GM18511 (cell line): ENCODE results near the gene TTC23.
A peak's percentile ranks its signal among the peaks of the same experiment; 100 is the strongest.

Experiments
- ATAC-seq: cut with Tn5 transposase; IDR thresholded peaks from one replicate; pipeline ENCODE4 v1.9.1; 2021; ENCODE audit warnings: mild to moderate bottlenecking, moderate library complexity; ENCODE audit not compliant: unreplicated experiment

TTC23 gene, protein sequence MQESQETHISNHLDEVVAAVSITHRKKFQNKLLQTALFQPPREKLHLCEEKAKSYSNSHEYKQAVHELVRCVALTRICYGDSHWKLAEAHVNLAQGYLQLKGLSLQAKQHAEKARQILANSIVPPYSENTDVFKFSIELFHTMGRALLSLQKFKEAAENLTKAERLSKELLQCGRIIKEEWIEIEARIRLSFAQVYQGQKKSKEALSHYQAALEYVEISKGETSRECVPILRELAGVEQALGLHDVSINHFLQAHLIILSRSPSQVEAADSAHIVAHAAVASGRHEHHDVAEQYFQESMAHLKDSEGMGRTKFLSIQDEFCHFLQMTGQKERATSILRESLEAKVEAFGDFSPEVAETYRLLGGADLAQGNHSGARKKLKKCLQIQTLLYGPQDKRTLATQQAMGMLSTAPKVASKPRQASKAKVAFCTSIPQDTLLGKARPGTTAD

DNA sequence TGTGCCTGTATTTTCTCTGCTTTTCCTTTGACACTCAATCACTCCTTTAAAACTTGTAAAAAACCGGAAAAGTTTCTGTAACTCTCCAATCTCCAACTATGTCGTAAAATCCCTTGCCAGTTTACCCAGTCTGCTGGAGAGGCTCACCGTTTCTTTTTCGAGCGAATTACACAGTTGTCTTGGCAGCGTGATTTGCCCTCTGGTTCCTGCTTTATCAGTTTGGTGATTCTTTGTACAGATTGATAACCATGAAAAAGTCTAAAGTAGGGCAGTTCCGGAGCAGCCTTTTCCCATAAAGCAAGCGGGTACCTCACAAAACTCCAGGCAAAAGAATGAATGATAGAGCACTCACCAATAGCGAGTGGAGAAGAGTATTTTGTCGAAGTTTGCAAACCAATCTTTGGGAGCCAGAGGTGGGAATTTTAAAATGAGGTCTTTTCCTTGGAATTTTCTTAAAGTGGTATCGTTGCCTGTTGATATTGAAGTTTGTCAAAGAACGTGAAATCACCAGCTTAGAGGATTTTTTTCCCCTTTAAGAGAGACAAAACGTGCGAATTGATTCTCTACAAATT, at the start of gene TTC23:
Gene TTC23, minus strand, starts transcription at position 312 of the 572 bp plus-strand sequence. CDS start 20,869 bp downstream, outside the sequence.
- ATAC-seq, result no peak

DNA sequence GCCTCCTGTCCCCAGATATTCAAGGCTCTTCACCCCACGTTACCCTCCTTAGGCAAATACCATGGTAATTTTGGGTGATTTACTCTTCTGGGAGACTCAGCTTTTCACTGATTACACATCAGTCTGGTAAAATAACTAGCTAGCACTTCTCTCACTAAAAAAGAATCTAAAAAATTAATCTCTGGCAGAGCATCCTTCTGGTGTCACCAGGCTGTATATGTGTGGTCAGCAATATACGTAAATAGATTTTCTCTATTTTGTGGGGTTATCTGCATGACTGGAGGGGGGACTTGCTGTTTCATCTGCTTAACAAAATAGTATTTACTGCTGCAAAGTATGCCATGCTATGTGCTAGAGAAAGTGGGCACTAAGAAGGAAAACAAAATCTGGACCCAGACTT, 47.0 kb upstream of the TTC23 start:
- no peak for ATAC-seq

DNA sequence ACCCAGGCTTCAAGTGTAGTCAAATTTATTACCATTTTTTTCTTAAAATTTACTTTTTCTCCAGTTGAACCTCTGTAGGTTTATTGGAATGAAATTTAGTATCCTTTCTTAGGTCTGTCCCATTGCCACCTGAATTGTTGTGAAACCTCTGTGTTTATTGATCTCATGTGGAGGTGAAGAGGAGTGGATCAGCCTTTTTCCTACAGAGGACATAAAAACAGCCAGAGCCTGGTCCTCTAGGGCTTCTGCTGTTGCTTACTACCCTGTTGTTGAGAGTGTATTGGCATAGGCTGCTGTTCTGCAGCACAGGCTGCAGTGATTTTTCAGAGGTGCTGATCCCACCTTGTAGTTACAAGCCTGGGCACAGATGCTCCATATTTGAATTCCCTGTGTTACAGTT, 46.5 kb upstream of the TTC23 start:
- ATAC-seq, result no peak

DNA sequence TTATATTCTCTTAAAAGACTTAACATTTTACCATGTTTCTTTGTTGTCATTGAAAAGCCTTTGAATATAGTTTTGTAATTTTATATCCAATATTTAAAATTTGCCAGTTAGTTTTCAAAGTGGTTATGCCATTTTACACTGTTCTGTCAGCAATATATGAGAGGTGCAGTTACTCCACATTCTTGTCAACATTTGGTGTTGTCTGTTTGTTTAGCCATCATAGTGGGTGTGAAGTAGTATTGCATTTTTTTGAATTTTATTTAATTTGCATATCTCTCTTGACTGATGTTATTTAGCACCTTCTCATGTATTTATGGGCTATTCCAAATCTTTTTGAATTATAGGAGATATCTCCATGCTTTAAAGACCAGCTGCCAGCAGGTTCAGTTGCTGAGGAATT, 42.3 kb upstream of the TTC23 start:
- no peak for ATAC-seq

DNA sequence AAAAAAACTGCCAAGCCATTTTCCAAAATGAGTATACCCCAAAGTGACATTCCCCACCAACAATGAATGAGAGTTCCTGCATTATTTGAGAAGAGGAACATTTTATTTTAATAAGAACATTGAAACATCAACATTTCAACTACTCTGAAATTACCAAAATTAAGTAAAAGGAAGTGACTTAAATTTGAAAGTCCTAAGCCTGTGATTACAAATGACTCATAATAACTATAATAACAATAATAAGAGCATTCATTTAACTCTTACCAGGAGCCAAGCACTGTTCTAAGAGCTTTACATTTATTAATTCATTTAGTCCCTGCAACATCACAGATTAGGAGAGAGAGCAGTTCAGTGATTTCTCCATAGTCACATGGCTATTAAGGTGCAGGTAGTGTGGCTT, 34.3 kb upstream of the TTC23 start:
- ATAC-seq, result no peak

DNA sequence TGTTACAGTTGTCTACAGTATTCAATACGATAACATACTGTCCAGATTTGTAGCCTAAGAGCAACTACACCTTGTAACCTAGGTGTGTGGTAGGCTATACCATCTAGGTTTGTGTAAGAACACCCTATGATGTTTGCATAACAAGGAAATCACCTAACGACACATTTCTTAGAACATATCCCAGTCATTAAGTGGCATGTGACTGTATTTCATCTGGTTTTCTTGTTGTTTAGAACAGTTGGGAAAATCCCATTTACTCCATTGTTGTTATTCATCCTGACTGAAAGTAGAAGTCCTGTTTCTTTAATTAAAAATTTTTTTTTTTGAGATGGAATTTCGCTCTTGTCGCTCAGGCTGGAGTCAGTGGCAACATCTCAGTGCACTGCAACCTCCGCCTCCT, 33.2 kb upstream of the TTC23 start:
- no peak for ATAC-seq

DNA sequence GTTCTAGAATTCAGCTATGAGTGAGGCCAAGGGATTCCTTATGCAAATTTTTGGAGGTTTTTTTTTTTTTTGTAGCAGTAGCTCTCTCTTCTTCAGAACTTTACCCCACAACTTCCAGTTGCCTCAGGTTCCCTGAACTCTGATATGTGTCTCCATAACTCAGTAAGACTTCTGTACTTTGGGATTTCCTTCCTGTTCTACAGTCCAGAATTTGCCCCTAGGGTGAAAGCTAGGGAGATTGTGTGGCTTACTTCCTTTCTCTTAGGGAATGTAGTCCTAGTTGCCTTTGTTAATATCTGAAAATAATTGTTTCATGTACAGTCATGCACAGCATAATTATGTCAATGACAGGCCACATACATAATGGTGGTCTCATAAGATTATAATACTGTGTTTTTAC, 32.7 kb upstream of the TTC23 start:
- ATAC-seq, result no peak

DNA sequence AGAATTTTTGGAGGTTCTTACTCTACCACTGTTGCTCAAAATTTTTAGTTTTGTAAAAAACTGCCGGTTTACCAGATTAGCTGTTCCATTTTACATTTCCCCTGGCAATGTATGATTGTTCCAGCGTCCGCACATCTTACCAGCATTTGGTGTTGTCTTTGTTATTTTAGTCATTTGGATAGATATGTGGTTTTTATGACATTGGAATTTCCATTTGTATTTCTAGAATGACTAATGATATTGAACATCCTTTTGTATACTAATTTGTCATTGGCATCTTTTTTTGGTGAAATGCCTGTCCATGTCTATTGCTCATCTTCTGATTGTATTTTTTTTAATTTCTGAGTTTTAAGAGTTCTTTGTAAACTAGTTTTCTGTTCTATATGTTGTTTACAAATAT, 30.4 kb upstream of the TTC23 start:
- no peak for ATAC-seq

DNA sequence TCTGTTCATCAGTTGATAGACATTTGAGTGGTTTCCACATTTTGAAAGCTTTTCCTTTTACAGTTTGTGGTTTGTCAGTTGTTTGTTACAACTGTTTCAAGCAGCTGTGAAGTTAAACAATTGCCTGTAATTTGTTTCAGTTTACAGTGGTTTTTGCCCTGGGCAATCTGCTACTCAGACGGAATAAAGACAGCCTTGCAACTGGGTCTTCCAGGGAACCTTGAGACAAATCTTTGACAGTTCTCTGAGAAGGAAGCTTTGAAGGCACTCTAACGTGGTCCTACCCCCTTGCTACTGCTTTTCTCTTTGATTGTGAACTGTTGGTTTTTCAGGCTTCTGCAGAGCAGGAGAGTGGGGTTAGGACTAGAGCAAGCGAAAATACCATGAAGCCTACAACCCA, 29.9 kb upstream of the TTC23 start:
- ATAC-seq, result no peak

DNA sequence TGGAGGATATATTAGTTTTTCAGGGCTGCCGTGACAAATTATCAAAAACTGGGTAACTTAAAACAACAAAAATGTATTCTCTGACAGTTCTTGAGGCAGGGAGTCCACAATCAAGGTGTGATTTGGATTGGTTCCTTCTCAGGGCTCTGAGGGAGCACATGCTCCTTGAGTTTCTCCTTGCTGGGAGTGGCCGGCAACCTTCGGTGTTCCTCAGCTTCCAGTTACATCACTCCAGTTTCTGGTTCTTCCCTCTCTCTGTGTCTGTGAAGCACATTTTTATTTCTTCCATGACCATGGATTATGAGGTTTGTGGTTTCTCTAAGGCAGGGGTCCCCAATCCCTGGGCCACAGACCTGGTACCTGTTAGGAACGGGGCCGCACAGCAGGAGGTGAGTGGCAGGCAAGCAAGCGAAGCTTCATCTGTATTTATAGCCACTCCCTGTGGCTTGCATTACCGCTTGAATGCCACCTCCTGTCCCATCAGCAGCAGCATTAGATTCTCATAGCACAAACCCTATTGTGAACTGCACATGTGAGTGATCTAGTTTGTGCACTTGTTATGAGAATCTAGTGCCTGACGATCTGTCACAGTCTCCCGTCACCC, 26.2 kb upstream of the TTC23 start:
- no peak for ATAC-seq

DNA sequence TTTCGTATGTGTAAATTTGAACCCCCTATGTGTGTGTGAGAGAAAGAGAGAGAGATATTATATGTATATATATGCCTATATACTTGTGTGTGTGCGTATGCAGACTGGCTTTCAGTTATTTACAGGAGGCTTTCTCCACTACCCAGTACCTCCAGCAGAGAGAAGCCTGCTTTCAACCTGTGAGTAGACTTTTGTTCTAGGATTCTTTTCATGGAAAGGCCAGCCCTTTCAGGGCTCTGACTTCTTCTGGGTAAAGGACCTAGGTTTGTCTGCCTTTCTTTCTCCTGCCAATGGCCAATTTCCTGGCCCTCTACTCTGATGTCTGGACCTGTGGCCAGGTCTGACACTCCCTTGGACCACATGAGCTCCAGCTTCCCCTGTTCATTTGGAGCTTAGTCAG, 25.7 kb upstream of the TTC23 start:
- ATAC-seq, result no peak

DNA sequence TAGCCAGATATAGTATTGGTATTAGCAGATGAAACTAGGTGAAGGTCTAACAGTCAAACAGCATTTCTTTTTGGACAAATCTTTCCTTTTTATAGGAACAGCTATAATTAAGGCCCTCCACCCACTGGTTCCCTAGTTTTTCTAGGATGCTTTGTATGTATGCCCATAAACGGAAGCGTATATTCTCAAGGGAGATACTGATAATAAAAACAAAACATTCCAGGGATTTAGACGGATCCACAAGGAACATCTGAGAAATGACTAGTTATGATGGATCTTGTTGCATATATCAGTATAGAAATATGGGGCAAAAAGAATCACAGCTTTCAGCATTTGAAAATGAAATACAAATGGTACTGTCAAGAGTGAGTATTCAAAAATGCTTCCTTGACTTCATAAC, 24.4 kb upstream of the TTC23 start:
- ATAC-seq, result no peak

DNA sequence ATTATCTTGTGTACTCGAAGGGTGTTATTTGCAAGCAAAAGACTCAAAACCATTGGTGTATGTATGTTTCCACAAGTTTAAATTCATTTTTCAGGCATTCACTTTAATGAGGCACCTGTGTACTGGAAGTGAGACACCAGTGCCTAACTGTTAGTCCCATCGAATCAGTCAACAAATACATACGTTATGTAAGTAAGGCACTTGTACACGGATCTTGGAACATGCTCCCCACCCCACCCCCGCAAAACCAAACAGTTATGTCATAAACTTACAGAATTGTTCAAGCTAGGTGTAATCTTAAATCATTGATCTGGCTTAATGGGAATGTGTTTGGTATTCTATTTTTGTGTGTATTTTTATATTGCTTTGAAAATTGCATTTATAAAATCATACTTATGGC, 19.1 kb upstream of the TTC23 start:
- ATAC-seq, result no peak

DNA sequence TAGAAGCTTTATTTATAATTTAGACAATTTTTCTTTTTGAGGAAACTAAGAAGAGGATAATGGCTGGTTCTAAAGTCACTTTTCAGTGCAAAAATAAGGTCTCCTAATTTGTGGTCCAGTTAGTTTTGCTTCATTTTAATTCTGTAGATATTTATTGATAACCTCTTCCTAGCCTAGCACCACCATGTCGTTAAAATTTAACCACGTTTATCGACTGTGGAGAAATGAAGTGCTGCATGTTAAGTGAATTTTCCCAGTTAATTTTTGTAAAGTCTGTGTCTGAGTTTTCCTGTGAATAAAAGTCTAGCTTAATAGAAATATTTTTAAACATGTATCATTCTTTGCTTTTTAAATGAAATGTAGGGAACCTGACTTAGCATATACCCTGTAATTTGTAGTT, 18.6 kb upstream of the TTC23 start:
- ATAC-seq, result no peak

DNA sequence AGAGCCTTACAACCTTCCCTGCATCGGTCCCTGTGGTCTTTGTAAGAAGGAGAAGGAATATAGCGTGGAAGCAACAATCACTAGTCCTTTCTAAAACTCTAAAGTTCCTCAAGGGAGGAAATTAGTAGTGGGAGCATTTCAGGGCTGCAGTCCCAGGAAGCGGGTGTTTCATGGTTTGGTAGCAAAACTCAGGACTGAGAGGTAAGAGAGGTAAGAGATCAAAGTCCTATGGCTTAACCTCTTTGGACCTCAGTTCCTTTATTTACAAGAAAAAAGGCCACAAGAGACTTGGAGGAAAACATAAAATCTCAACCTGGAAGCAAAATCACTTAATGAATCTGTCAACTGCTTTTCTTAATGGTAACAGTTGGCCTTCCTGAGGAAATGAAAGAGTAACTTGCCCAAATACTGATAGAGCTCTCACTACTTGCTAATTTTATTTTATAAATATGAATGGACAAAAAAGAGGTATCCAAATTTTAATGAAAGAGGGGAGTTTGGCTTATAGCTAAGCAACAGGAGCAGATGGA, 16.2 kb upstream of the TTC23 start:
- ATAC-seq, result no peak

DNA sequence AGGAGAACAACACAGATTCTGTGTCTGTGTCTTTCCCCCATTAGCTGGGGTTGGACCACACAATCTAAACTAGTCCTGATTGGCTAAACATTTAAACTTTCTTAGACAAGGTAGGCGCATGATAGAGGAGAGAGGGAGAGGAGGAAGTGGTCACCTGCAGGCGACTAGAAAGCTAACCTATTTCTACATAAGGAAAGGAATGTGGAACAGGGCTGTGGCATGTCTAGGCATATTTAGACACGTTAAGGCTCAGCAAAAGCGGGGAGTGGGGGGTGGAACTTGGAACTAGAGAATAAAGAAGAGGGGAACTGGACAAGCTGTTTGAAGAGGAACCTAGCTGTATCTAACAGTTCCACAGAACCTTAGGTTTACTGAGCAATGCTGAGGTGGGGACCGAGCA, 14.7 kb upstream of the TTC23 start:
- ATAC-seq, result no peak

DNA sequence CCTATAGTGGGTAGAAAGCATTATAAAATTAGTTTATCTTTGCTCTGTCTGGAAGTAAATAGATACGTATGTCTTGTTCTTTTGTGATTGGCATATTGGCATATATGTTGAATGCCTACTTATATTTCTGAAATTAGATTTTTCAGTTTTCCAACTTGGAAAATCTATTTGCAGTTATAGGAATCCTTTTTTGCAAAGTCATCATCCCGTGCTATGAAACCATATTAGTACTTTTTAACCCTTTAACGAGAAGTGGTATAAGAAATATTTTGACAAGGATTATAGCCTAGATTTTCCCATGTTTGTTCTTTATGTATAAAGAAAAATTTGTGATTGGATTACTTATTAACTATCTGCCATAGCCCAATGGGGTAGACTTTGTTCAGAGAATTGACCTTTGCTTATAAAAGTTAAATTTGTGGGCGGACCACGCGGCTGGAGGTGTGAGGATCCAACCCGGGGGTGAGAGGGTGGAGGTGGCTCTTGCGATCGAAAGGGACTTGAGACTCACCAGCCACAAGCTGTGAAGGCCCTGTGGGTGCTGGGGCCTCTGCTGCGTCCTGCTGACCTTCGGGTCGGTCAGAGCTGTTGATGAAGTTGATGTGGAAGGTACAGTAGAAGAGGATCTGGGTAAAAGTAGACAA, 7.8 kb upstream of the TTC23 start:
- no peak for ATAC-seq

DNA sequence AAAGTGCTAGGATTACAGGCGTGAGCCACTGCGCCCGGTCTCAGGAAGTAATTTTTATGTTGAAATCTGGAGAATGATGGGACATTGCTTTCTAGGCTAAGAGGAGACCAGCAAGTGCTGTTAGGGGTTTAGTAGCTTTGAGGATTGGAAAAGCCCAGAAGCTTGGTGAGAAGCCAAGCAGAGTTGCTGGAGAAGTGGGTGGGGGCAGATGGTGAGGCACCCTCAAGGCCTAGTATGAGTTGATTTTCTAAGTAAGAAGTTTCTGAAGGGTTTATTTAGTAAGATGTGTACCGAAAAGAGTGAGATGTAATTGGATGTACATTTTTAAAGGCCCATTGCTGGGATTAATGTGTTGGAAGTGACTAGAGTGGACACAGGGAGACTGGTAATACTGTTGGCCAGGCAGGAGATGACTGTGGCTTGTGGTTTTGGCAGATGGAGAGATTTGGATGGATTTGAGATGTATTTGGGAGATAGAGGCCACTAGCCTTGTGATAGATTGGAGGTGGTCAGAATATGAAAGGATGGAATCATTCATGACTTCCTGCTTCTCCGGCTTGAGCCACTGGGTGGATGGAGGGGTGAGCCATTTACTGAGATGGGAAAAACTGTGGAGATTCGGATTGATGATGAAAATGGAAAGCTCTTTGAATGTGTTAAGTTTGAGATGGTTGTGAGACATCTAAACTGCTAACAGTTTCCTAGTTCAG, 4.2 kb upstream of the TTC23 start:
- ATAC-seq, result no peak

DNA sequence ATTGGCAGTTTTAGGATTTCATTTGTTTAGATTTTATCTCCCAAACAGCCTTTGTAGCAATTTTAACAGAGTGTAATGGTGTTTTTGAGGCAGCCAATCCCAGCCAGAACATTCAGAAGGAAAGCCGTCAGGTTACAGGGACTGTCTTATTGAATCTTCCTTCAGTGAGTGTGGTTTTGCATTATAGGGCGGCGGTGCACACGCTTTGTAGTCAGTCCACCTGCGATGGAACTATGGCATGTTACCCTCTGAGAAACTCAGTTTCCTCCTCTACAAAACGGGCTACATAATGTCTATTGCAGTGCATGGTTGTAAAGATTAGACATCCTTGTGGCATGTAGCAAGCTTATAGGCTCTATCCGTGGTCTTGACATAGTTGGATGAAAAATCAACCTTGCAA, 2.9 kb upstream of the TTC23 start:
- no peak for ATAC-seq

DNA sequence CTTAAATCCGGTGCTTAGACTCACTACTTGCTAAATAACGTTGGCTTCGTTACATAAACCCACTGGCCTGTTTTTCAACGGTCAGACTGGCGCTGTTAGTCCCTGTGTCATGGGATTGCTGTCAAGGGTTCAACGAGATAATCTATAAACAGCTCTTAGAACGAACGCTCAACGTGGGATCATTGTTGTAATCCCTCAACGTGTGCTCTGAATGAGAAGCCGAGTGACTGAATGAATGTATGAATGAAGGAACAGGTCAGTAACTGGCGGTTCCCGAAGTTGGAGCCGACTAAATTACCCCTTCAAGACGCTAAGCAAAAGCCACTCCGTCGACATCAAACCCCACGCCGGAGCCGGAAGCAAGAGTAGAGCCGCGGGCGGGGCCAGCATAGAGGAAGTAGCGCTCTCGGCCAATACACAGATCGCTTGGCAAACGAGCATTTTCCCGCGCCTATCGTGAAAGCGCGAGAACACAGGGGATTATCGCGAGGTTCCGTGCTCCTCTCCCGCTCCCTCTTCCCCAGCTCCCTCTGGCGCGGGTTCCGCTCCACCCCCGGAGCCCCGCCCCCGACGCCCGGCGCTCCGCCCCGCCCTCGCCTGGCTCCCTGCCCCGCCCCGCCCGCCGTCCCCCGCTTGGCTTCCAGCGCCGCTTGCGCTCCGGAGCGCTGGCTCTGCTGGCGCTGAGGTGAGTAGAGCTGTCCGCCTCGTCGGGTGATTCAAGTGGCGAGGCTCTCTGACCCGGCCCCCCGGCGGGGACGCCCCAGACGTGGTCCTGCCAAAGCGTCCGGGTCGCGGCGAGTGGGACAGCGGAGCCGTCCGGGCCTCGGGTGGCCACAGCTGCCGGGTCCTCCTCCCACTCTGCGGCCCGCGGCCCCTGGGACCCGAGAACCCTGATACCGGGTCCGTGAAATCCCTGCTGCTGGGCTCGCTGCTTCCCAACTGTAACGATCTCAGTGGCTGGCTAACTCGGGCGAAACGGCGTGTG, 1.8 kb upstream of the TTC23 start, which contains the start of gene LRRC28:
Gene LRRC28, plus strand, starts transcription at position 625 of the 985 bp plus-strand sequence. CDS start 4,477 bp downstream, outside the sequence.
- ATAC-seq, result peak; percentile 90
